ENCODE results near the gene PLEKHA5.

The PLEKHA5 gene

GRCh38 chr12:19201661-19202060 is 72.1 kb downstream of the PLEKHA5 start:
- no peak for DNase-seq (ENCODE audit: extremely low read depth, low read depth)
- TF ChIP-seq CTCF (IDR thresholded peaks at IDR 0.05; ENCODE audit: low read depth, low read length) = no peak

DNA sequence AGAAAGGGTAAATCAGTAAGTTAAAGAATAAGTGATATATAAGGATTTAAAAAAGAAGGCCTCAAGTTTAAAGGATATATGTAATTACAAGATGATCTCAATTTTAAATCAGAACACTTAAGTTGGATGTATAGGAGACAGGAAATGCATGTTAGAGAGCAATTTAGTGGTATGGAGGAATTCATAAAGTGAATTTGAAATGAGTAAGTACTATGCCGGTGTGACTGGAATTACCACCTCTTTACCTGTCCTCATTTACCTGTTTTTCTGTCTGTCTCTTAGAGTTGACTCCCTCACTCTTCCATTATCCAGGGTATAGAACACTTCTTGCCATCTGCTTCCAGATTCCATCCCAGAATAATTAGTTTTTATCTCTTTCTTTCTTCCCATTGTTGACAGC is 73.5 kb downstream of the PLEKHA5 start:
- TF ChIP-seq CTCF (IDR thresholded peaks at IDR 0.05; ENCODE audit: low read depth, low read length) = no peak
- no peak for DNase-seq (ENCODE audit: extremely low read depth, low read depth)

- DNase-seq (ENCODE audit: extremely low read depth, low read depth) = no peak
- TF ChIP-seq CTCF (IDR thresholded peaks at IDR 0.05; ENCODE audit: low read depth, low read length) = no peak
Measured at GRCh38 chr12:19203539-19204506, 74.3 kb downstream of the PLEKHA5 start.

DNA sequence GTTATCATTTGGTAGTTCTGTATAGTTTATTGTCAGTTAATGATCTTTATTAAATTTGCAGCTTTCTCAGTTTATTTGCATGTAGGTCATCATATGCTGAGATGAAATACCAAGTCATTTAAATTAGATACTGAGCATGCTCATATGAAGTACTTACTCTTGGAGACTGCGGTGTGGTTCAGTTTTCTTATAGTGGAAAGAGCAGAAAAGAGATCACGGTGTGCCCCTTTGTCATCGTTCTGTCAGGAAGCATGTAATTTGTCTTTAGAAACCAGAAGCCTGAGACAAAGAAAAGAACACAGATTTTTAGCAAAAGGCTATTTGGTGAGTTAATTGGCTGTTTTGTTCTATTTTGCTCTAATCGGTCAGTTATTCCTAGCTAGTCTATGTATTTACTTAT is 75.6 kb downstream of the PLEKHA5 start:
- no peak for DNase-seq (ENCODE audit: extremely low read depth, low read depth)
- no peak for TF ChIP-seq CTCF (IDR thresholded peaks at IDR 0.05; ENCODE audit: low read depth, low read length)

- no peak for DNase-seq (ENCODE audit: extremely low read depth, low read depth)
- no peak for TF ChIP-seq CTCF (IDR thresholded peaks at IDR 0.05; ENCODE audit: low read depth, low read length)
Measured at GRCh38 chr12:19206493-19207077, 77.1 kb downstream of the PLEKHA5 start.

GRCh38 chr12:19208456-19208855 is 78.9 kb downstream of the PLEKHA5 start:
- TF ChIP-seq CTCF (IDR thresholded peaks at IDR 0.05; ENCODE audit: low read depth, low read length) = no peak
- no peak for DNase-seq (ENCODE audit: extremely low read depth, low read depth)

DNA sequence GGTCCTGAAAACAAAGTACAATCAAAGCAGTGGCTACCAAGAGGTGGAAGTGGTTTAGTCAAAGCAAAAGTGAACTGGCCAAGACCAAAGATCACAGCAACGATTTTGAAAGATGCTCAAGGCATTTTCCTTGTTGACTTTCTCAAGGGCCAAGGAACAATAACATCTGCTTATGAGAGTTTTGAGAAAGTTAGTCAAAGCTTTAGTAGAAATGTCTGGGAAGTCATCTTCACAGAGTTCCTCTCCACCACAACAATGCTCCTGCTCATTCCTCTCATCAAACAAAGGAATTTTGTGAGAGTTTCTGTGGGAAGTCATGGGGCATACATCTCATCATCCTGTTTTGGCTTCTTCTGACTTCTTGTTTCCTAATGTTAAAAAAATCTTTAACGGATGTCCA is 80.1 kb downstream of the PLEKHA5 start:
- no peak for TF ChIP-seq CTCF (IDR thresholded peaks at IDR 0.05; ENCODE audit: low read depth, low read length)

More for the DNA sequence above, 80.1 kb downstream of the PLEKHA5 start:
- DNase-seq (ENCODE audit: extremely low read depth, low read depth) = no peak

Measured in AG09319 (cell line).